ENCODE measurements around the gene ARFGAP1.
A peak's percentile ranks its signal among the peaks of the same experiment; 100 is the strongest.

- no peak for TF ChIP-seq POLR2A (IDR thresholded peaks at IDR 0.05)
- TF ChIP-seq, protein P1, sequence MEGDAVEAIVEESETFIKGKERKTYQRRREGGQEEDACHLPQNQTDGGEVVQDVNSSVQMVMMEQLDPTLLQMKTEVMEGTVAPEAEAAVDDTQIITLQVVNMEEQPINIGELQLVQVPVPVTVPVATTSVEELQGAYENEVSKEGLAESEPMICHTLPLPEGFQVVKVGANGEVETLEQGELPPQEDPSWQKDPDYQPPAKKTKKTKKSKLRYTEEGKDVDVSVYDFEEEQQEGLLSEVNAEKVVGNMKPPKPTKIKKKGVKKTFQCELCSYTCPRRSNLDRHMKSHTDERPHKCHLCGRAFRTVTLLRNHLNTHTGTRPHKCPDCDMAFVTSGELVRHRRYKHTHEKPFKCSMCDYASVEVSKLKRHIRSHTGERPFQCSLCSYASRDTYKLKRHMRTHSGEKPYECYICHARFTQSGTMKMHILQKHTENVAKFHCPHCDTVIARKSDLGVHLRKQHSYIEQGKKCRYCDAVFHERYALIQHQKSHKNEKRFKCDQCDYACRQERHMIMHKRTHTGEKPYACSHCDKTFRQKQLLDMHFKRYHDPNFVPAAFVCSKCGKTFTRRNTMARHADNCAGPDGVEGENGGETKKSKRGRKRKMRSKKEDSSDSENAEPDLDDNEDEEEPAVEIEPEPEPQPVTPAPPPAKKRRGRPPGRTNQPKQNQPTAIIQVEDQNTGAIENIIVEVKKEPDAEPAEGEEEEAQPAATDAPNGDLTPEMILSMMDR (IDR thresholded peaks at IDR 0.05) = peak; percentile 72 to 91 (median 85)
These were observed 36.9 kb downstream of the ARFGAP1 start for GRCh38 chr20:63309261-63310071.
